Lower leg skin (tissue), 4 donors: Measurements from ENCODE around the gene ZFYVE28. TPM values are rescaled to one million over a fixed set of nuclear protein-coding genes. Genes with fewer than 3 reads are reported as not detected.

Source experiments
- DNase-seq, 2 donors: peaks; one replicate each; pipeline ENCODE4 v3.0.0-alpha.2; 2019; ENCODE audit warnings: low spot score in 2 of 2
- H3K4me3 ChIP-seq: fragments of 200-600 bp; sonication (generic); 2 replicates; pipeline ENCODE4 v1.5.1; 2017; ENCODE audit warnings: mild to moderate bottlenecking, low read depth; ENCODE audit not compliant: poor library complexity, severe bottlenecking
- CTCF ChIP-seq, 3 donors: fragments of 450-650 bp; IDR thresholded peaks; one replicate each; pipeline ENCODE4 v1.5.1; 2016; ENCODE audit warnings: antibody characterized with exemption in 3 of 3, mild to moderate bottlenecking in 3 of 3, moderate library complexity in 2 of 3
- POLR2A ChIP-seq, 2 donors: fragments of 450-650 bp; IDR thresholded peaks; one replicate each; pipeline ENCODE4 v1.6.1; 2016 to 2017; ENCODE audit warnings: antibody characterized with exemption in 2 of 2, mild to moderate bottlenecking in 1 of 2, moderate library complexity in 1 of 2
- WGBS, 2 donors: methylation state at CpG; one replicate each; pipeline ENCODE4 v1.1.5; 2018; 5-methylcytosine and 5-hydroxymethylcytosine counted together
- intact Hi-C: fragments of 100-400 bp; cut with DNase I; formaldehyde crosslinking; loops from one replicate; pipeline ENCODE4 v1.15.0; 2023; ENCODE audit warnings: low total_unique reads
- total RNA-seq, 4 donors: library from RNA; depleted of rRNA; stranded (reverse); fragments of >200 nt; gene quantifications; one replicate each; pipeline ENCODE4 v1.1.0, GENCODE V29; 2016

The ZFYVE28 gene
- total RNA-seq, 4 donors from 2014 or later = 5.0 to 12.8 (median 9.9) TPM

DNA sequence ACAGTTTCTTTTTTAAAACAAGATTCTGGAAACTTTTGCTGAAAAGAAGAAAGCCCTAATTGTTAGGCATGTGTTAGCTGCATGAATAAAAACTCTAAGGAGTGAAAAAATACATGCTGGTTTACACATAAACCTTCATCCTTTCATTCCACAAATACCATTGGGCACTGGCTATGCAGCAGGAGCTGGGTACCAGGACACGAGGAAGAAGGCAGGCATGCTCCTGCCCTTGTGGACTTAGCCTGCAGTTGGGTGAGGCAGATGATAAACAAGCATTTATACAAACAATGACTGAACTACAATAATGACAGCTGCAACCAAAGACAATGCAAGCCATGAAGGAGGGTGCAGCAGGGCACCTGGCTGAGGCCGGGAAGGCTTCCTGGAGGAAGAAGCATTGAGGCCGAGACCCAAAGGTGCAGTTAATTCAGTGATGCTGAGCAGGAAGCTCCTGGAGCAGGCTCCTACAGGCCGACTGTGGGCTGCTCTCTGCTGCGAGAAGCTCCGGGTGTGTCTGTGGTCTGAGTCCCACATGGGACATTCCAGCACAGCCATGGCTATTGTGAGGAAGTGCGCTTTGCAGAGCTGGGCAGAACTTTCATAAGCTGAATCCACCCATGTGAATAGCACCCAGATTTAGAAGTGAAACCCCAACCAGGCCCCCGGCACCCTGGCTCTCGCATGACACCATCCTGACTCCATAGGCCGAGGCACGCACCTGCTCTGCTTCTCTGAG is 112.5 kb downstream of the ZFYVE28 start:
- no peak for TF ChIP-seq CTCF (IDR thresholded peaks at IDR 0.05)
- no peak for TF ChIP-seq POLR2A (IDR thresholded peaks at IDR 0.05)
- 76 to 78% methylated on average over 11 of the region's 11 CpGs for WGBS, 2 donors
- intact Hi-C loops = no loop called here
- no peak overlapping the region for H3K4me3 ChIP-seq
- no peak for DNase-seq

- no peak overlapping the region for H3K4me3 ChIP-seq
- TF ChIP-seq POLR2A (IDR thresholded peaks at IDR 0.05) = no peak
- no peak for TF ChIP-seq CTCF (IDR thresholded peaks at IDR 0.05)
- intact Hi-C loops = no loop called here
- 91 to 92% methylated on average over 38 to 41 of the region's 41 CpGs for WGBS, 2 donors
- DNase-seq = no peak
Measured at GRCh38 chr4:2304877-2305561, 113.4 kb downstream of the ZFYVE28 start.

DNA sequence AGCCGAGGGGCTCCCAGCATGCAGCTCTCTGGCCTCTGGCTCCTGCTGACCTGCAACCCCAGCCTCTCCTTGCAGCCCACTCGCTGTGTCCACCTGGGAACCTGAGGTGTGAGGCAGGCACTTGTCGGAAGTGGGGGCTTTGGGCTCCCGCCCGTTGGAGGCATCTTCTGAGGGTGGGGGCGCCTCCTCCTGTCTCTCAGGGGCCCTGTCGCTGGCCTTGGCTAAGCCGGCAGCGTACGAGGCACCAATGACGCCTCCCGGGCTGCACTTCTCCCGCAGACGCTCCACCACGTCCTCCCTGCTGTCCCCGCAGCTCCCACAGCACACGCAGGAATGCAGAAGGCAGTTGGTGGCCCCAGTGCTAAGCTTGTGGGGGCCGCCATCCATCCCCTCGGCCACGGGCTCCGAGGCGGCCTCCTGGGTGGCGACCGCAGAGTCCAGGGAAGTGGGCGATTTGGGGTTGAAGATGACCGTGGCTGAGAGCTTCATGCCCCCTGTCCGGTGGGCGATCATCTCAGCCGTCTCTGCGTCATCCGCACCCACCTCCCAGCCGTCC is 114.0 kb downstream of the ZFYVE28 start:
- H3K4me3 ChIP-seq = no peak overlapping the region
- DNase-seq = no peak
- no peak for TF ChIP-seq CTCF (IDR thresholded peaks at IDR 0.05)
- TF ChIP-seq POLR2A (IDR thresholded peaks at IDR 0.05) = no peak
- intact Hi-C loops = no loop called here
- WGBS, 2 donors = 95 to 96% methylated on average over 28 to 32 of the region's 32 CpGs

- TF ChIP-seq CTCF (IDR thresholded peaks at IDR 0.05) = no peak
- no peak for TF ChIP-seq POLR2A (IDR thresholded peaks at IDR 0.05)
- no peak overlapping the region for H3K4me3 ChIP-seq
- WGBS, 2 donors = 76 to 85% methylated on average over 18 to 28 of the region's 31 CpGs
- DNase-seq = no peak
- intact Hi-C loops = no loop called here
Measured at GRCh38 chr4:2303686-2304320, 114.6 kb downstream of the ZFYVE28 start.

DNA sequence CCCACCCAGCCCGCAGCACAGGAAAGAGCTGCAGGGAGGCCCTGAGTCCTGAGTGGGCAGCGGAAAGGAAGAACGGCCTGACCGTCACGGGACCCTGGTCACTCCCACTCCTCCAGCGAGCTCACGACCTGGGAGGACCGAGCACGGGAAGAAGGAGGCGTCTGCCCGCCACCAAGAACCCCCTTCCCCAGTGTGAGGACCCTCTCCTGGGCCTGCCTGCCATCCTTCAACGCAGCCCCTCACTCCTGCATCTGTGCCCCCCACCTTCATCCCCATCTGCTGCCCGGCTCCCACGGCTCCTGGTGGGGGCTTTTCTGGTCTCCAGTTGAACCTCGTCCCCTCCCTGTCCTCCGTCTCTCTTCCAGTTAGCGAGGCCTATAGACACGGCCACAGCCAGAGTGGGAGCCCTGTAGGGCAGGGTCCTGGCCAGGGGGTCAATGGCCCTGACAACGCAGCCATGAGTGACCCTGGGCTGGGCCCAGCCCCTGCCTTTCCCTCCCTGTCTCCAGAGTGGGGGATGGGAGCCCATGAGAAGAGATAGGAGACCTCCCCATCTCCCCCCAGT is 115.2 kb downstream of the ZFYVE28 start:
- 94% methylated on average over 17 to 19 of the region's 19 CpGs for WGBS, 2 donors
- TF ChIP-seq POLR2A (IDR thresholded peaks at IDR 0.05) = no peak
- TF ChIP-seq CTCF (IDR thresholded peaks at IDR 0.05) = no peak
- intact Hi-C loops = no loop called here
- no peak overlapping the region for H3K4me3 ChIP-seq
- DNase-seq = no peak
